T-helper 2 cell treated with Interferon-gamma antibody and Interleukin-4, amounts not matched to agents 5 μg/mL and 100 μg/mL, for 36 hours (primary cell): ENCODE data around the gene LETM1.
A peak's percentile ranks its signal among the peaks of the same experiment; 100 is the strongest.
"Not testable (repeated sequence)": the region's sequence is repeated elsewhere in the genome, so short reads cannot be mapped to it uniquely, and the experiment has no call there.

Source experiments
- DNase-seq: peaks from one replicate; pipeline ENCODE4 v3.0.0; 2021; ENCODE audit warnings: low spot score
- H3K27ac Mint-ChIP-seq: one replicate; pipeline ENCODE4 v1.8.0; 2021; ENCODE audit warnings: mild to moderate bottlenecking, mixed read lengths
- H3K27me3 Mint-ChIP-seq: one replicate; pipeline ENCODE4 v1.8.0; 2021; ENCODE audit warnings: low read depth, mixed read lengths
- H3K36me3 Mint-ChIP-seq: one replicate; pipeline ENCODE4 v1.8.0; 2021; ENCODE audit warnings: low read depth, mixed read lengths
- H3K4me1 Mint-ChIP-seq: one replicate; pipeline ENCODE4 v1.8.0; 2021; ENCODE audit warnings: low read depth, mixed read lengths
- H3K4me3 Mint-ChIP-seq: one replicate; pipeline ENCODE4 v1.8.0; 2022; ENCODE audit warnings: mild to moderate bottlenecking, moderate library complexity, mixed read lengths
- H3K9me3 Mint-ChIP-seq: one replicate; pipeline ENCODE4 v1.8.0; 2021; ENCODE audit warnings: mixed read lengths

LETM1 gene

GRCh38 chr4:1835836-1836235 lies 20.1 kb downstream of the LETM1 start:
- not testable (repeated sequence) for H3K27me3 Mint-ChIP-seq, H3K27ac Mint-ChIP-seq, H3K4me3 Mint-ChIP-seq, DNase-seq, H3K9me3 Mint-ChIP-seq
- peaks cover 12% of the 10 kb centered on the region for H3K4me1 Mint-ChIP-seq
- H3K36me3 Mint-ChIP-seq: peaks cover 36% of the 10 kb centered on the region

- no peaks in the 10 kb centered on the region for H3K9me3 Mint-ChIP-seq
- H3K4me1 Mint-ChIP-seq: peaks cover 17% of the 10 kb centered on the region
- H3K27me3 Mint-ChIP-seq: no peaks in the 10 kb centered on the region
- no peak overlapping the region for H3K4me3 Mint-ChIP-seq
- no peak overlapping the region for H3K27ac Mint-ChIP-seq
- peaks cover 47% of the 10 kb centered on the region for H3K36me3 Mint-ChIP-seq
- DNase-seq: no peak
Measured at GRCh38 chr4:1834047-1834775, 21.7 kb downstream of the LETM1 start.

GRCh38 chr4:1833307-1834046 lies 22.5 kb downstream of the LETM1 start:
- no peak overlapping the region for H3K4me3 Mint-ChIP-seq
- H3K36me3 Mint-ChIP-seq: peaks cover 44% of the 10 kb centered on the region
- H3K9me3 Mint-ChIP-seq: no peaks in the 10 kb centered on the region
- no peak overlapping the region for H3K27ac Mint-ChIP-seq
- no peaks in the 10 kb centered on the region for H3K27me3 Mint-ChIP-seq
- DNase-seq: no peak
- H3K4me1 Mint-ChIP-seq: peaks cover 17% of the 10 kb centered on the region

- H3K9me3 Mint-ChIP-seq: no peaks in the 10 kb centered on the region
- DNase-seq: no peak
Measured at GRCh38 chr4:1832690-1833089, 23.3 kb downstream of the LETM1 start.

GRCh38 chr4:1831331-1831730 lies 24.6 kb downstream of the LETM1 start:
- Mint-ChIP-seq H3K4me1 (peaks cover 17% of the 10 kb centered on the region), H3K27me3 (no peaks in the 10 kb centered on the region), H3K27ac (no peak overlapping the region), H3K4me3 (no peak overlapping the region), H3K36me3 (peaks cover 39% of the 10 kb centered on the region), H3K9me3 (no peaks in the 10 kb centered on the region)
- DNase-seq: no peak

More at GRCh38 chr4:1832690-1833089, 23.3 kb downstream of the LETM1 start:
- H3K27ac Mint-ChIP-seq: no peak overlapping the region
- H3K4me3 Mint-ChIP-seq: no peak overlapping the region
- no peaks in the 10 kb centered on the region for H3K27me3 Mint-ChIP-seq
- peaks cover 43% of the 10 kb centered on the region for H3K36me3 Mint-ChIP-seq
- H3K4me1 Mint-ChIP-seq: peaks cover 17% of the 10 kb centered on the region

GRCh38 chr4:1830642-1831228 lies 25.2 kb downstream of the LETM1 start:
- Mint-ChIP-seq H3K9me3 (no peaks in the 10 kb centered on the region), H3K4me1 (peaks cover 16% of the 10 kb centered on the region), H3K4me3 (no peak overlapping the region), H3K27me3 (no peaks in the 10 kb centered on the region), H3K36me3 (peaks cover 37% of the 10 kb centered on the region), H3K27ac (peak overlapping the region; percentile 0)
- no peak for DNase-seq

- H3K27me3 Mint-ChIP-seq: no peaks in the 10 kb centered on the region
- peaks cover 16% of the 10 kb centered on the region for H3K4me1 Mint-ChIP-seq
- no peak overlapping the region for H3K27ac Mint-ChIP-seq
- peaks cover 34% of the 10 kb centered on the region for H3K36me3 Mint-ChIP-seq
- H3K9me3 Mint-ChIP-seq: no peaks in the 10 kb centered on the region
- H3K4me3 Mint-ChIP-seq: no peak overlapping the region
- no peak for DNase-seq
Measured at GRCh38 chr4:1830234-1830633, 25.7 kb downstream of the LETM1 start.

GRCh38 chr4:1826531-1827350 lies 29.2 kb downstream of the LETM1 start:
- Mint-ChIP-seq H3K36me3 (peaks cover 26% of the 10 kb centered on the region), H3K4me3 (no peak overlapping the region), H3K9me3 (no peaks in the 10 kb centered on the region), H3K27ac (no peak overlapping the region), H3K4me1 (peaks cover 13% of the 10 kb centered on the region), H3K27me3 (no peaks in the 10 kb centered on the region)
- DNase-seq: no peak

GRCh38 chr4:1825326-1825725 lies 30.6 kb downstream of the LETM1 start:
- H3K4me1 Mint-ChIP-seq: peaks cover 4% of the 10 kb centered on the region
- no peaks in the 10 kb centered on the region for H3K27me3 Mint-ChIP-seq
- no peak overlapping the region for H3K27ac Mint-ChIP-seq
- no peak overlapping the region for H3K4me3 Mint-ChIP-seq
- H3K9me3 Mint-ChIP-seq: no peaks in the 10 kb centered on the region
- DNase-seq: no peak
- H3K36me3 Mint-ChIP-seq: peaks cover 18% of the 10 kb centered on the region

GRCh38 chr4:1824746-1825145 lies 31.2 kb downstream of the LETM1 start:
- Mint-ChIP-seq H3K27ac (no peak overlapping the region), H3K36me3 (peaks cover 15% of the 10 kb centered on the region)

GRCh38 chr4:1823545-1823932 lies 32.4 kb downstream of the LETM1 start:
- Mint-ChIP-seq H3K4me1 (no peaks in the 10 kb centered on the region), H3K36me3 (peaks cover 16% of the 10 kb centered on the region), H3K9me3 (no peaks in the 10 kb centered on the region), H3K27me3 (no peaks in the 10 kb centered on the region), H3K4me3 (no peak overlapping the region), H3K27ac (no peak overlapping the region)
- DNase-seq: no peak

More at GRCh38 chr4:1824746-1825145, 31.2 kb downstream of the LETM1 start:
- H3K9me3 Mint-ChIP-seq: no peaks in the 10 kb centered on the region
- no peak overlapping the region for H3K4me3 Mint-ChIP-seq
- no peaks in the 10 kb centered on the region for H3K4me1 Mint-ChIP-seq
- H3K27me3 Mint-ChIP-seq: no peaks in the 10 kb centered on the region
- DNase-seq: no peak

GRCh38 chr4:1822568-1823544 lies 33.1 kb downstream of the LETM1 start:
- Mint-ChIP-seq H3K27ac (no peak overlapping the region), H3K36me3 (peaks cover 19% of the 10 kb centered on the region), H3K27me3 (no peaks in the 10 kb centered on the region), H3K9me3 (no peaks in the 10 kb centered on the region), H3K4me3 (no peak overlapping the region), H3K4me1 (no peaks in the 10 kb centered on the region)
- no peak for DNase-seq
